Activated CD8-positive, alpha-beta memory T cell treated with anti-CD3 and anti-CD28 coated beads for 48 hours (primary cell): ENCODE measurements around the gene DCHS2.
"Not testable (repeated sequence)": the region's sequence is repeated elsewhere in the genome, so short reads cannot be mapped to it uniquely, and the experiment has no call there.

Experiments used
- DNase-seq, 3 experiments: peaks; one replicate each; pipeline ENCODE4 v3.0.0-alpha.2; 2020; ENCODE audit warnings: low read depth in 2 of 3, low spot score in 2 of 3

The DCHS2 gene

DNA sequence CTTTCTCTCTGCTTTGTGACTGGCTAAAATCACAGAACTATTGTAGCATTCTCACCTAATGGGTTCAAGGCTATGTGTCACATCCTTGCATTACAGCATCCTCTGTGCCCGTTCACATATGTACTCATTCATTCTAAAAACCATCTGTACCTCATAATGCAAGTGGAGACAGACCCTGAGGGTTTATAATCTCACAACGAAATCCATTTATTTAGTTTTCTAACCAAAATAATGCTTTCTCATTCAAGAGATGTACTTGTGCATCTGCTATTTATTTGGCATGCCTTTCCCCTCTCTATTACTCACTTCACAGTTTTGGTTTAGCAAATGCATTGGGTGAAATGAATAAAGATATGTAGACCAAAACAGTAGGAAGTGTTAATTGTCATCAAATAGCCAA is 261.5 kb downstream of the DCHS2 start:
- no peak for DNase-seq

DNA sequence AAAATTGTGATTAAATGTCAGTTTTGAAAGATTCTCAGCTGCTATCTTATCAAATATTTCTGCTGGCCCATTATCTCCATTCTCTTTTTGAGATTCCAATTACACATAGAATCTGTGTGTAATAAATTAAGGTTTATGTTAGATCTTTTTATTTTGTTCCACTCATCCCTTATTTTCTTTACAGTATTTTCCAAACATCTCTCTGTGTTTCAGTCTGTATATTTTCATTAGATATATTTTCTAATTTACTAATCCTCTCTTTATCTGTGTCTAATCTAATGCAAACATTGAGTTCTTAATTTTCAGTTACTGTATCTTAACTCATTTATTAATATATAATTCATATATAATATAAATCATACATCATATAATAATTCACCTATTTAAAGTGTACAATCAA is 268.7 kb downstream of the DCHS2 start:
- no peak for DNase-seq

GRCh38 chr4:154218051-154218450 is 273.5 kb downstream of the DCHS2 start:
- DNase-seq: no peak

- DNase-seq: not testable (repeated sequence)
Observed at GRCh38 chr4:154217384-154217783, 274.2 kb downstream of the DCHS2 start.

DNA sequence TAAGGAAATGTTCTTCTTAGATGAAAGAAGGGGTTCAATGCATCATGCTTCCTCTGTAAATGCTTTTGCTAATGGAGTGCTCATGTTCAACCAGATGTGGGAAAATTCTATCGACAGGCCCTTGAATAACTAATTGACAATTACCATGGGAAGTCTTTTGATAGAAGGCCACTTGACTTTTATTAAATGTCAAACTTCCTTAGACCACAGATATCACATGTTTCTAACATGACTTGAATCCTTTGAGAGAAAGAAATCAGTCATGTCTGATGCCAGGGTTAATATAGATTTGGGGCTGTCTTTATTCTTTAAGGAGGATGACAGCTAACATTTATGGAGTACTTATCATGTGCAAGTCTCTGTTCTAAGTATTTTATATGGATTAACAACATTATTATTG is 280.1 kb downstream of the DCHS2 start:
- DNase-seq: no peak

DNA sequence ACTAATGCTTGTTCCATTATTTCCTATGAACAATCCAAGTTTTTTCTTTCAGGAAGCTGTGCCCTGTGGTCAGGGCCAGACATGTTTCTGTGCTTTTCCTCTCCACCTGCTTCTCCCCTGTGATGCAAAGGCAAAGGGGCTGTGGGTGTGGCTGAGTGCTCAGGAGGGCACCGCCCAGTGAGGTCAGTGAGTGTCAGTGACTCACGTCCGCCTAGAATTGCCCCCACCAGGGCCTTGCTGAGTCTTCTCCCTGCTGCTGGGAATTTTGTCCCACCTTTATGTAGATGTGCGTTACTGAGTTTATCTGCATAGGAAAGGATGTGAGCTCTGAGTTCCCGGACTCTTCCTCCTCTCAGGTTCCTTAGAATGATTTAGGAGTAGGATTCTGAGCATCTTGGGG is 283.2 kb downstream of the DCHS2 start:
- DNase-seq: no peak

DNA sequence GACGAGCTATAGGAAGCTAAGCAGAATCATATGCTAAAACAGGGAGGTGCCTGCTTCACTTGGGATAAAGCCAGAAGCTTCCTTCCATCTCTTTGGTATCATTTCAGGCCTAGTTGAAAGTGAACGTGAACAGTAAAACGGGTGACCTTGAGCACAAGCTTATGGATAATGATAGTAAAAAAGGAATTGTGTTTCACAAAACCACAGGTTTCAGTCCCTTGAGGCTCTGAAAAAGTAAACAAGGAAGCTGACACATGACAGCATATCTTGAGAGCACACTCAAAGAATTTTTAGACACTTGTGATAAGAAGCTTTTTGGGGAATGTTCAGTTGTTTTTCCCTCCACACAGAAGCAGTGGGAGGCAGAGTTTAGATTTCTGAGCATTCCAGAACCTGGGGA is 286.1 kb downstream of the DCHS2 start:
- DNase-seq: no peak

DNA sequence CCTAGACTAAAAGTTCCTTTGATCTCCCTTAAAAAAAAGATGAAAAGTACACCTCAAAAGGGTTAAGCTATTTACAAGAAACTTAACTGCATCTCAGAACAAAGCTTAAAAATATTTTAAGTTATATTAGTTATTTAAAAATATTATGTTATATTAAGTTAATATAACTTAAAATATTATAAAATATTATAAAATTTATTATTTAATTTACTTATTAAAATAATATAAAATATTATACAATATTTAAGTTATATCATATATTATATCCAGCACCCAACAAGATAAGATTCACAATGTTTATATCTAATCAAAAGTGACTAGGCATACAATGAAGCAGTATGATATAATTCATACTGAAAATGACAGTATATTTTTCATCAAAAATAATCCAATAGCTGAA is 296.9 kb downstream of the DCHS2 start:
- DNase-seq: no peak

GRCh38 chr4:154192585-154192984 is 299.0 kb downstream of the DCHS2 start:
- no peak for DNase-seq

DNA sequence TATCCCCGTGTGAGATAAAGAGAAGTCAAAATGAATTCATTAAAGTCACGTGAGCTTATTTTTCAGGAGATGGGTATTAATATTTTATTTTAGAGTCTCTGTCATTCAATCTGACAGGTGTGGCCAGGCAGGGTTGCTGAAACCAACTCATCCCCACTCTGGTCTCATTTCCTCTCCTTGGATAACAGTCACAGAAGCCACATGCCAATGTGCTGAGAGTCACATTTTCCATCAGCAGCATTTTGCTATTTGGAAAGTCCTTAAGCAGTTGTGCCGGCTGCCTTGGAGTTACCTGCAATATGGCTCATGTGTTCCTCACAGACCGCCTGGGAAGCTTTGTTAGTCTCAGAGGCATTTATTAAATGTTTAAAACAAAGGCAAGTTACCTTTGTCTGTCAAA is 302.3 kb downstream of the DCHS2 start:
- no peak for DNase-seq

DNA sequence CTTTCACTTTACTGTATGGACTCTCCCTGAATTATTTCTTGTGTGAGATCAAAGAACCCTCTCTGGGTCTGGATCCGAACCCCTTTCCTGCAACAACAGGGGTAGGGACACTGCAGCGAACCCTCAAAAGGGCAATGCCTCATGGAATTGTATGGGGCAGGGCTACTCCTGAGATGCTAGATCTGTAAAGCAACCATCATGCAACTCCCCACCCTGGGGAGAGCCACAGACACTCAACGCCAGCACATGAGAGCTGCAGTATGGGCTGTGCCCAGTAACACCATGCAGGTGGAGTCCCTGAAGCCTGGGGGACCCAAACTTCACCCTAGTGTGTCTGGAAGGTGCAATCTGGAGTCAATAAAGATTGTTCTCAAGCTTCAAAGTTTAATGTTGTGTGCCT is 304.7 kb downstream of the DCHS2 start:
- no peak for DNase-seq

DNA sequence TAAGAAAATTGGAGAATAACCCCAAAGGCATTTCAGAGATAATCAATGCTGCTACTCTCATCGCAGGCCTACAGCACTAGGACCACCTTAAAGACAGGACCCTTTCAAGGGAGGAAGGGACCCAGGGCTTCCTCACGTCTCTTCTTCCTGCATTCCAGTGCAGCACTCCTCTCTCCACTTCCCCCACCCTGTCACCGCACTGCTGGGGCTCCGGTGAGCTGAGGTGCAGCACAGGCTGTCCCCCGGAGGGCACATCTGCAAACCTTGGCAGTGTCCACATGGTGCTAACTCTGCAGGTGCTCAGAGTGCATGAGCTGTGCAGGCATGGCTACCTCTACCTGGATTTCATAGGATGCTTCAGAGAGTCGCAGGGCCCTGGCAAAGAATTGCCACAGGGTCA is 305.6 kb downstream of the DCHS2 start:
- no peak for DNase-seq

GRCh38 chr4:154184238-154184637 is 307.4 kb downstream of the DCHS2 start:
- no peak for DNase-seq

DNA sequence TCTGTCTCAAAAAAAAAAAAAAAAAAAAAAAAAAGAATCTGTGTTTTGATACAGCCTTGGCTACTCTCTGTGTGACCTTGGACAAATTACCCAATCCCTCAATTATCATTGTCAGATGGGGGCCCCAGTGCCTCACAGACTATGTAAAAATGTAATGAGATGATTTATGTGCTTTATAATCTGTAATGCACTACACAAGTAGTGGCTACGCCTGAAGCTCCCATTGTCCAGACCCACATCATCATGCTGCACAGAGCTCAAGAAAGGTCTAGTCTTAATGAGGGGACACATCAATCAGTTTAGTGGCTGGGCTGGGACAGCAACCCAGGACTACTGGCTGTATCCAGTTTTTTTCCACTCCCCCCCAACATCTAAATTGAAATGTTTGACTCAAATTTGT is 308.3 kb downstream of the DCHS2 start:
- no peak for DNase-seq
